MCF 10A (cell line): ENCODE data around the gene NFIX. TPM values are rescaled to one million over a fixed set of nuclear protein-coding genes. Genes with fewer than 3 reads are reported as not detected.

Experiments used
- BruUV-seq: library from RNA; stranded (reverse); fragments of 400-500 nt; replicated peaks from 2 replicates; lab custom pipeline; 2021; lab: Mats Ljungman, UMichigan
- CTCF ChIA-PET: fragments of 300-600 bp; sonication (Branson Sonifier 250); formaldehyde crosslinking; extraction: SDS; loops from one replicate; lab custom pipeline; 2021; ENCODE audit warnings: antibody characterized with exemption, inconsistent platforms; lab: Yijun Ruan, JAX
- POLR2A ChIA-PET: fragments of 300-600, 350-650 bp; sonication (Branson Sonifier 250); formaldehyde crosslinking; extraction: SDS; loops from one replicate; lab custom pipeline; 2020; ENCODE audit warnings: antibody characterized with exemption, inconsistent platforms; lab: Yijun Ruan, JAX
- DNase-seq: peaks from one replicate; pipeline ENCODE4 v3.0.0-alpha.2; 2018; ENCODE audit not compliant: unreplicated experiment
- H3K27ac Mint-ChIP-seq: one replicate; pipeline ENCODE4 v1.8.0; 2022; ENCODE audit warnings: mild to moderate bottlenecking, low read depth, mixed read lengths; ENCODE audit not compliant: unreplicated experiment
- H3K27me3 Mint-ChIP-seq: one replicate; pipeline ENCODE4 v1.8.0; 2022; ENCODE audit warnings: mixed read lengths; ENCODE audit not compliant: insufficient read depth, unreplicated experiment
- H3K36me3 Mint-ChIP-seq: one replicate; pipeline ENCODE4 v1.8.0; 2022; ENCODE audit warnings: mild to moderate bottlenecking, moderate library complexity, mixed read lengths; ENCODE audit not compliant: insufficient read depth, unreplicated experiment
- H3K4me1 Mint-ChIP-seq: one replicate; pipeline ENCODE4 v1.8.0; 2022; ENCODE audit warnings: mixed read lengths; ENCODE audit not compliant: insufficient read depth, unreplicated experiment
- H3K4me3 Mint-ChIP-seq: one replicate; pipeline ENCODE4 v1.8.0; 2022; ENCODE audit warnings: mild to moderate bottlenecking, moderate library complexity, mixed read lengths; ENCODE audit not compliant: unreplicated experiment
- H3K9me3 Mint-ChIP-seq: one replicate; pipeline ENCODE4 v1.8.0; 2022; ENCODE audit warnings: mixed read lengths; ENCODE audit not compliant: unreplicated experiment
- intact Hi-C: fragments of 100-400 bp; cut with micrococcal nuclease; formaldehyde crosslinking; loops from 2 replicates; pipeline ENCODE4 v1.14.1; 2022
- total RNA-seq: library from RNA; stranded (reverse); gene quantifications from 2 replicates; pipeline ENCODE4 v1.2.3, GENCODE V29; 2022
- TF ChIP-seq, protein P1 (sequence below): fragments of 200-600 bp; IDR thresholded peaks from one replicate; pipeline ENCODE4 v1.8.0; 2022; ENCODE audit warnings: antibody characterized with exemption, mild to moderate bottlenecking; ENCODE audit not compliant: unreplicated experiment

The NFIX gene
- total RNA-seq, 1 experiment from 2014 or later: 27.2 TPM

DNA sequence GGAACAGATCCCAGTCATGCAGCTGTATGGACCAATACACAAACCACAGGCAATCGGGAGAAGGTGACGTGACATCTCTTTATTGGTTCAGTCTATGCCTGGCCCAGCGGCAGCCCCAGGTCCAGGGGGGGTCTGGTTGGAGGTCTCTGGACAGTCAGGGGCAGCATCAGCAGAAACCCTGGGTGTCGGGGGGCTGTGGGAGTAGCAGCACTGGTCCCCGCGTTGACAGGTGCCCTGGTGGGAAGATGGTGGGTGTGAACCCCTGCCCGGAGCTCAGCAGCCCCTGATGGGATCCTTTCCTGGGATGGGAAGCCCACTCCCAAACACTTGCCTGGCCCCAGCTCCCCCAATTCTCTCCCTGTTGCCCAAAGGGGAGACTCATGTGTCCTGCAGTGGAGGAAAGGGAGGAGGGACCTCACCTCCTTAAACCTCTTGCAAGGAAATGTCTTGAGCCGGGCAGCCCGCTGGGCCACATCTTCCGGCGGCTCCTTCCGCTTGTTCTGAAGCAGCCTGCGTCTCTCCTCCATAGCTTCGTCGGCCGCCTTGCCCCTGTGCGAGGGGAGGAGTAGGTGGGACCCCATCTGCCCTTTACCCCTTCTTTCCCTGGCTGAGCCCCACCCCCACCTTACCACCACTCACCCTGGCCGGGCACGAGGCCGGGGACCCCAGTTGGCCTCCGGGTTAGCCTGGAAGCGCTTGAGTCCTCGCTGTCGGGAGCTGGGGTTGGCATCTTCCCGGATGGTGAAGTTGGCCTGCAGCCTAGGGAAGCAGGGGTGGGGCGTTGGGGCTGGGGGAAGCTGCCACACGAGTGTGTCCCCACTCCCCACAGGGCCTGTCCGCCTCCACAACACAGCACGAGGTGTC is 109.8 kb downstream of the NFIX start:
- Mint-ChIP-seq H3K27me3 (no peaks in the 10 kb centered on the region), H3K36me3 (peaks cover 27% of the 10 kb centered on the region), H3K4me3 (no peak overlapping the region), H3K4me1 (no peaks in the 10 kb centered on the region), H3K9me3 (no peaks in the 10 kb centered on the region), H3K27ac (no peak overlapping the region)
- BruUV-seq: TSS peak; percentile 44
- TF ChIP-seq, protein P1, sequence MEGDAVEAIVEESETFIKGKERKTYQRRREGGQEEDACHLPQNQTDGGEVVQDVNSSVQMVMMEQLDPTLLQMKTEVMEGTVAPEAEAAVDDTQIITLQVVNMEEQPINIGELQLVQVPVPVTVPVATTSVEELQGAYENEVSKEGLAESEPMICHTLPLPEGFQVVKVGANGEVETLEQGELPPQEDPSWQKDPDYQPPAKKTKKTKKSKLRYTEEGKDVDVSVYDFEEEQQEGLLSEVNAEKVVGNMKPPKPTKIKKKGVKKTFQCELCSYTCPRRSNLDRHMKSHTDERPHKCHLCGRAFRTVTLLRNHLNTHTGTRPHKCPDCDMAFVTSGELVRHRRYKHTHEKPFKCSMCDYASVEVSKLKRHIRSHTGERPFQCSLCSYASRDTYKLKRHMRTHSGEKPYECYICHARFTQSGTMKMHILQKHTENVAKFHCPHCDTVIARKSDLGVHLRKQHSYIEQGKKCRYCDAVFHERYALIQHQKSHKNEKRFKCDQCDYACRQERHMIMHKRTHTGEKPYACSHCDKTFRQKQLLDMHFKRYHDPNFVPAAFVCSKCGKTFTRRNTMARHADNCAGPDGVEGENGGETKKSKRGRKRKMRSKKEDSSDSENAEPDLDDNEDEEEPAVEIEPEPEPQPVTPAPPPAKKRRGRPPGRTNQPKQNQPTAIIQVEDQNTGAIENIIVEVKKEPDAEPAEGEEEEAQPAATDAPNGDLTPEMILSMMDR: no peak
- POLR2A ChIA-PET: interaction anchor here (1.6 kb wide), 1 partner anchor 11 kb away, joined by 4 read pairs; no protein-coding TSS in a partner anchor
- no peak for DNase-seq
- intact Hi-C loops: no loop called here
- CTCF ChIA-PET: interaction anchor here (0.5 to 1.8 kb wide), 8 partner anchors 11 to 143 kb away, joined by 3 to 6 read pairs (median 3); no protein-coding TSS in a partner anchor

DNA sequence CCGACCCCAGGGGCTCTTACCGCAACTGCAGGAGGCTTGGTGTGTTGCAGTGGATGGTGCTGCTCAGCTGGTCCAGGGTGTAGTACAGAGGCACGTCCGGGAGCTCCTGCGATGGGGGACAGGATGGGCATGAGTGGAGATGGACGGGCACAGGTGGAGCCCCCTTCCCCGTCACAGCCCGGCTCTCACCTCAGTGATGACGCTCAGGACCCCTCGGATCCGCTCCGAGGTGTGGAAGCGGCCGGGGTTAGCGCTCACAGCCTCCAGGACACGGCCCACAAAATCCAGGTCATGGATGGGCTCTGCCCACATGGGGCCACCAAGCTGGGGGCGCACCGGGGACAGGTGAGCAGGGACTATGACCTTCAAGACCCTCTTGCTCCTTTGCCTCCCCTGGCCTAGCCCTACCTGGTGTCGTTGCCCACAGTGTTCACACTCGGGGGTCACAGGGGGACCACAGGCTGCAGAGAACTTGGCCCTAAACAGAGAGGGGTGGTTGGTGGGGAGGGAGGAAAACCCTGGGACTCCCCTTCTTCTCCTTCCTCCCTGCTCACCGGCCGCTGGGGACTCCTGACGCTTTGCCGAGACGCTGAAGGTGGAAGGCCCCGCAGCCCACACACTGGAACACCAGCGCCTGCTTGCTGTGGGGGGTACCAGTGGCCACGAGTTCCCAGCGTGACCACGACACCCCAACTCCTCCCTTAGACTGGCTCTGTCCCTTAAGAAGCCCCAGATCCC is 114.3 kb downstream of the NFIX start:
- BruUV-seq: no TSS peak
- ChIA-PET POLR2A (no interaction called here), CTCF (no interaction called here)
- intact Hi-C loops: no loop called here
- Mint-ChIP-seq H3K27ac (no peak overlapping the region), H3K4me1 (no peaks in the 10 kb centered on the region), H3K27me3 (no peaks in the 10 kb centered on the region), H3K9me3 (no peaks in the 10 kb centered on the region), H3K36me3 (peaks cover 46% of the 10 kb centered on the region), H3K4me3 (no peak overlapping the region)
- TF ChIP-seq, protein P1: no peak
- DNase-seq: no peak

DNA sequence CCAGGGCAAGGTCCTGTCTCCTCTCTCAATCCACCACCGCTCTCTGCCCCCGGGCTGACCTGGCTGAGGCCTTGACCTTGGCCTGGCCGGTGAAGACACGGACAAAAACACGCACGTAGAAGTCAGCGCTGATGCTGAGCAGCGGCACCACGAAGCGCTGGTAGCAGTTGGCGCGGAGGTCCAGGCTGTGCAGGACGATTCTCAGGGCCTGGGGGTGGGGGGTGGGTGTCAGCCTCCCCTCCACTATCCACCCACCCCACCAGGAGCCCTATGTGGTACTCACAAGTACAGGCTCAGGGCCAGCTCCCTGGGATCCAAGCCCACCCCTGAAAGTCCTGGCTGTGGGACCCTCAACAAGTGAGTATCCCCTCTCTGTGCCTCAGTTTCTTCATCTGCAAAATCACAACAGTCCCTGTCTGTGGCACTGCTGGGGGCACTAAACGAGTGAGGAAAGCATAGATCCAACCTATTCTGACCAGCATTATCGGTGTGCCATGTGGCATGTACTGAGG is 114.9 kb downstream of the NFIX start:
- DNase-seq: no peak
- intact Hi-C loops: no loop called here
- no peaks in the 10 kb centered on the region for H3K9me3 Mint-ChIP-seq
- TF ChIP-seq, protein P1: no peak
- H3K27ac Mint-ChIP-seq: no peak overlapping the region
- H3K27me3 Mint-ChIP-seq: no peaks in the 10 kb centered on the region
- CTCF ChIA-PET: no interaction called here
- BruUV-seq: no TSS peak
- peaks cover 52% of the 10 kb centered on the region for H3K36me3 Mint-ChIP-seq
- POLR2A ChIA-PET: interaction anchor here (0.6 kb wide), 1 partner anchor 319 kb away, joined by 3 read pairs; the partner anchor contains the start of gene JUNB
- H3K4me1 Mint-ChIP-seq: no peaks in the 10 kb centered on the region
- no peak overlapping the region for H3K4me3 Mint-ChIP-seq

DNA sequence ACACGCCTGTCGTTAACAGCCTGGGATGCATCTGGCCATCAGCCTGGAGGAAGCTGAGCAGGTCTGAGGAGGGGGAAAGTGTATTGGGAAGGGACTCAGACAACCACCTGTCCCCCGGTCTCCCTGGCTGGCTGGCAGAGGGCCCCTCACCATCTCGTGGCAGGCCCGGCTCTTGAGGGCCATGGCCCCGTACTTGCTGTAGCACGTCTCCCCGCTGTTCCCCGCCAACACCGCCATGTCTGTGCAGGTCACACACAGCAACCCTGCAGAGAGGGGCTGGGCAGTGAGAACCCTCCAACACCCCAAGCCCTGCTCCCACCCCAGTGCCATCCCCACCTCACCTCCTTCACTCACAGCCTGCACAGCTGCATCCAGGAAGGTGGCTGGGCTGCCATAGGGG is 117.3 kb downstream of the NFIX start:
- no peak overlapping the region for H3K27ac Mint-ChIP-seq
- ChIA-PET POLR2A (no interaction called here), CTCF (interaction anchor here (1.8 kb wide), 1 partner anchor 19 kb away, joined by 5 read pairs; no protein-coding TSS in a partner anchor)
- H3K27me3 Mint-ChIP-seq: no peaks in the 10 kb centered on the region
- H3K9me3 Mint-ChIP-seq: no peaks in the 10 kb centered on the region
- BruUV-seq: no TSS peak
- peaks cover 40% of the 10 kb centered on the region for H3K36me3 Mint-ChIP-seq
- no peak overlapping the region for H3K4me3 Mint-ChIP-seq
- no peak for DNase-seq
- peaks cover 5% of the 10 kb centered on the region for H3K4me1 Mint-ChIP-seq
- intact Hi-C loops: no loop called here
- TF ChIP-seq, protein P1: no peak
